SK-N-SH (cell line): ENCODE results near the gene CHRM5. TPM values are rescaled to one million over a fixed set of nuclear protein-coding genes. Genes with fewer than 3 reads are reported as not detected.

ENCODE experiments used
- CTCF ChIA-PET: fragments of 300-600, 350-600 bp; formaldehyde crosslinking; extraction: SDS; loops from one replicate; lab custom pipeline; 2021; lab: Yijun Ruan, JAX
- POLR2A ChIA-PET: fragments of 350-600 bp; sonication (Branson Sonifier 250); formaldehyde crosslinking; extraction: SDS; loops from one replicate; lab custom pipeline; 2020; ENCODE audit warnings: antibody characterized with exemption, inconsistent platforms; lab: Yijun Ruan, JAX
- DNase-seq: peaks from one replicate; pipeline ENCODE4 v3.0.0; 2012
- H2AFZ ChIP-seq: fragments of 200-600 bp; sonication (generic); 2 replicates; pipeline ENCODE4 v1.8.1; 2016; ENCODE audit warnings: antibody characterized with exemption, mild to moderate bottlenecking, low read depth
- H3F3A ChIP-seq: fragments of 200-600 bp; sonication (generic); replicated peaks from 2 replicates; pipeline ENCODE3; 2016; ENCODE audit warnings: antibody characterized with exemption, mild to moderate bottlenecking; ENCODE audit not compliant: insufficient read depth
- H3K27ac ChIP-seq, 2 experiments: fragments of 200-500 bp in 1 of 2; fragments of 200-600 bp in 1 of 2; sonication (Bioruptor generic) in 1 of 2; sonication (generic), shearing (Covaris generic) in 1 of 2; 2 replicates each; pipeline versions ENCODE4 v1.5.1 to v1.6.1; 2014 to 2016; ENCODE audit warnings: low read depth in 2 of 2, inconsistent platforms in 1 of 2, low read length in 1 of 2, mild to moderate bottlenecking in 1 of 2, mixed read lengths in 1 of 2
- H3K27me3 ChIP-seq: fragments of 200-600 bp; sonication (generic), shearing (Covaris generic); 2 replicates; pipeline ENCODE4 v1.6.1; 2016; ENCODE audit warnings: mixed run types; ENCODE audit not compliant: insufficient read depth
- H3K36me3 ChIP-seq, 2 experiments: fragments of 200-500 bp in 1 of 2; fragments of 200-600 bp in 1 of 2; sonication (Bioruptor generic) in 1 of 2; sonication (generic) in 1 of 2; replicated peaks in 1 of 2; 2 replicates each; pipeline versions ENCODE3 to v1.5.1; 2014 to 2016; ENCODE audit warnings: low read length in 1 of 2, mild to moderate bottlenecking in 1 of 2; ENCODE audit not compliant: insufficient read depth in 2 of 2, control insufficient read depth in 1 of 2
- H3K4me1 ChIP-seq, 2 experiments: fragments of 200-500 bp in 1 of 2; fragments of 200-600 bp in 1 of 2; sonication (Bioruptor generic) in 1 of 2; sonication (generic), shearing (Covaris generic) in 1 of 2; 2 replicates each; pipeline versions ENCODE4 v1.5.1 to v1.6.1; 2014 to 2016; ENCODE audit warnings: low read depth in 1 of 2, low read length in 1 of 2, mixed run types in 1 of 2; ENCODE audit not compliant: insufficient read depth in 2 of 2, control insufficient read depth in 1 of 2
- H3K4me2 ChIP-seq: fragments of 200-600 bp; sonication (generic), shearing (Covaris generic); 2 replicates; pipeline ENCODE4 v1.6.1; 2017; ENCODE audit warnings: mixed run types
- H3K4me3 ChIP-seq, 2 experiments: fragments of 200-500 bp in 1 of 2; fragments of 200-600 bp in 1 of 2; sonication (Bioruptor generic) in 1 of 2; sonication (generic), shearing (Covaris generic) in 1 of 2; 2 replicates each; pipeline versions ENCODE4 v1.5.1 to v1.8.1; 2014 to 2016; ENCODE audit warnings: low read depth in 2 of 2, inconsistent platforms in 1 of 2, low read length in 1 of 2, mild to moderate bottlenecking in 1 of 2, mixed read lengths in 1 of 2, moderate library complexity in 1 of 2
- H3K79me2 ChIP-seq: fragments of 200-600 bp; sonication (generic); 2 replicates; pipeline ENCODE4 v1.8.1; 2017; ENCODE audit warnings: mild to moderate bottlenecking; ENCODE audit not compliant: insufficient read depth
- H3K9ac ChIP-seq: fragments of 200-600 bp; sonication (generic); 2 replicates; pipeline ENCODE4 v1.6.1; 2017; ENCODE audit warnings: mixed run types
- H3K9me2 ChIP-seq: fragments of 200-600 bp; sonication (generic); 2 replicates; pipeline ENCODE4 v1.6.1; 2017; ENCODE audit warnings: mixed run types
- H3K9me3 ChIP-seq: fragments of 200-600 bp; sonication (generic); 2 replicates; pipeline ENCODE4 v1.6.1; 2017; ENCODE audit warnings: mixed run types, mild to moderate bottlenecking, moderate library complexity
- H4K20me1 ChIP-seq: fragments of 200-600 bp; sonication (generic); 2 replicates; pipeline ENCODE4 v1.6.1; 2017; ENCODE audit warnings: mild to moderate bottlenecking, mixed run types; ENCODE audit not compliant: insufficient read depth
- EZH2phosphoT487 ChIP-seq: fragments of 200-600 bp; sonication (generic); IDR thresholded peaks from 2 replicates; pipeline ENCODE4 v1.6.1; 2017; ENCODE audit warnings: low read depth, mixed run types, mild to moderate bottlenecking, antibody characterized with exemption, moderate library complexity, borderline replicate concordance
- FOXJ3 ChIP-seq: sonication (generic); formaldehyde crosslinking; IDR thresholded peaks from 2 replicates; pipeline ENCODE4 v1.5.1; 2020; ENCODE audit warnings: mild to moderate bottlenecking, missing genetic modification reagents
- FOXM1 ChIP-seq: IDR thresholded peaks from 2 replicates; pipeline ENCODE4 v1.4.0; 2012; ENCODE audit warnings: low read depth, mild to moderate bottlenecking
- JUND ChIP-seq: IDR thresholded peaks from 2 replicates; pipeline ENCODE4 v1.4.0; 2012
- NFIC ChIP-seq: IDR thresholded peaks from 2 replicates; pipeline ENCODE4 v1.4.0; 2012; ENCODE audit warnings: borderline replicate concordance
- POLR2AphosphoS5 ChIP-seq: IDR thresholded peaks from 2 replicates; pipeline ENCODE4 v1.6.1; 2012; ENCODE audit warnings: low read depth, low read length
- RAD21 ChIP-seq: IDR thresholded peaks from 2 replicates; pipeline ENCODE4 v1.6.1; 2012; ENCODE audit warnings: mild to moderate bottlenecking, low read length
- SMC3 ChIP-seq: IDR thresholded peaks from 2 replicates; pipeline ENCODE4 v1.6.1; 2012; ENCODE audit warnings: low read depth, low read length, improper control_type of control experiment
- TEAD4 ChIP-seq: IDR thresholded peaks from 2 replicates; pipeline ENCODE4 v1.4.0; 2012; ENCODE audit warnings: mild to moderate bottlenecking, borderline replicate concordance; ENCODE audit not compliant: insufficient read depth
- WGBS: methylation state at CpG from one replicate; pipeline ENCODE4 v1.1.6; 2017; ENCODE audit warnings: low lambda C conversion rate; 5-methylcytosine and 5-hydroxymethylcytosine counted together
- polyA plus RNA-seq, 3 experiments: library from polyadenylated mRNA; depleted of rRNA; stranded (reverse); fragments of >200 nt; gene quantifications; 2 replicates each; pipeline ENCODE4 v1.2.3, GENCODE V29; 2012
- TF ChIP-seq, protein P1 (sequence below): IDR thresholded peaks from 2 replicates; pipeline ENCODE4; 2012
- TF ChIP-seq, protein P2 (sequence below): IDR thresholded peaks from 2 replicates; pipeline ENCODE4 v1.4.0; 2012; ENCODE audit warnings: low read depth, borderline replicate concordance
- TF ChIP-seq, protein P3 (sequence below): fragments of 150-350 bp; IDR thresholded peaks from 2 replicates; pipeline ENCODE4 v1.6.1; 2016; ENCODE audit warnings: mild to moderate bottlenecking, low read depth, low read length
- TF ChIP-seq, protein P4 (sequence below): IDR thresholded peaks from 2 replicates; pipeline ENCODE4 v1.4.0; 2012; ENCODE audit warnings: low read depth
- TF ChIP-seq, protein P5 (sequence below): fragments of 150-350 bp; IDR thresholded peaks from 2 replicates; pipeline ENCODE4 v1.6.1; 2017; ENCODE audit warnings: antibody characterized with exemption, low read length, low read depth, borderline replicate concordance

CHRM5 gene
- polyA plus RNA-seq, 1 of the 3 experiments (the other 2 are of a cell fraction) = 0.03 TPM

DNA sequence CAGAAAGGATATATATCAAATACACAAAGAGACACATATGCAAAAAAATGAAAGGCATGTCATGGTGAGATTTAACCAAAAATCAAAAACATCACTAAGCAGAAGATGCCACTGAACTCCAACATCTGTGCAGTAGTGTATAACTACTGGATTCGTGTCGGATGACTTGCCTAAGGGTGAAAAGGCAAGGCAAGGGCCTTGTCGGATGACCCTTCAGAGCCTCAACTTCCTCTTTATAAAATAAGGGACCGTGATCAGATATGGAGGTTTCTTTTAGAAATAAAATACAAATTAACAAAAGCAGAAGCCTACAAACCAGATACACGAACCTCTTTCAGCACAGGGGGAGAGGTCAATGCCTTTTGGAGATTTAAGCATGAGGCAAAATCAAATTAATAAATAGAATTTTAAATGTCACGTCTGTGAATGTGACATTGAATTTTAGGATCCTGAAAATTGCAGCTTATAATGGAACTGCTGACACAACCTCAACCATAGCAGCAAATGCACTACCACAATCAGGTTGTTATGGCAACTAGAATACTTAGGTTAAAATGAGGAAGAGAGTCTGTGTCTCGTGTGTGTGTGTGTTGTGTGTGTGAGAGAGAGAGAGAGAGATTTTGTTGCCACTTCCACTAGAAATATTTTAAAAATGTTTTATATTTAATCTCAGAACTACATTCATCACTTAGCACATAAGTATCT is 8.3 kb upstream of the CHRM5 start (continued):
- TF ChIP-seq FOXJ3 (CRISPR knock-in tag) (no peak), JUND (no peak), POLR2AphosphoS5 (no peak)

DNA sequence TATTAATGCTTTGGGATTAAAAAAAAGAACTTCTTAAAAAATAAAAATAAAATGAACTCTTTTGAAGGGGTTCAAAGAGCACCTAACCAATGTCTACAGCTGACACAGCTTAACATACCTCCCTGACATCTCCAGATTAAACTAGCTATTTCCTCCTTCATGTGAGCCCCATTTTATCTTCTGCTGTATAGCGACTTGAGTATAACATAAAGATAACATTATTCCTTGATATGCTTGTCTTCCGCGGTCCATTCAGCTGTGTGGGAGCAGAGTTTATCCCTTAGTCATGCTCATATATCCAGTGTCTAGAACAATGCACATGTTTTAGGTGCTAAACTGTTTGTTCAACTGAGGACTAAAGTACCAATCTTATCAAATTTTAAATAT is 7.8 kb upstream of the CHRM5 start:
- Histone ChIP-seq H3K9me3 (no peaks in the 10 kb centered on the region), H3K4me2 (no peak overlapping the region), H3K4me3 (no peak overlapping the region), H3K27ac (no peak overlapping the region), H3K4me1 (peaks cover 0 to 4% of the 10 kb centered on the region in 2 experiments; a peak in 2 of 4 replicates), H3K36me3 (no peaks in the 10 kb centered on the region), H3K27me3 (no peaks in the 10 kb centered on the region), H3K9me2 (no peaks in the 10 kb centered on the region), H3K9ac (no peak overlapping the region), H3F3A (no peaks in the 10 kb centered on the region), H4K20me1 (no peaks in the 10 kb centered on the region), H3K79me2 (no peaks in the 10 kb centered on the region), H2AFZ (no peak overlapping the region)
- WGBS = 94% methylated on average over 3 of the region's 3 CpGs
- DNase-seq = no peak
- ChIA-PET POLR2A (no interaction called here), CTCF (interaction anchor here (3.7 kb wide), 1 partner anchor 224 kb away, joined by 26 read pairs; no protein-coding TSS in a partner anchor)
- TF ChIP-seq NFIC (no peak), RAD21 (no peak), FOXJ3 (CRISPR knock-in tag) (no peak), EZH2phosphoT487 (no peak), POLR2AphosphoS5 (no peak), TEAD4 (no peak)
- TF ChIP-seq, protein P1, sequence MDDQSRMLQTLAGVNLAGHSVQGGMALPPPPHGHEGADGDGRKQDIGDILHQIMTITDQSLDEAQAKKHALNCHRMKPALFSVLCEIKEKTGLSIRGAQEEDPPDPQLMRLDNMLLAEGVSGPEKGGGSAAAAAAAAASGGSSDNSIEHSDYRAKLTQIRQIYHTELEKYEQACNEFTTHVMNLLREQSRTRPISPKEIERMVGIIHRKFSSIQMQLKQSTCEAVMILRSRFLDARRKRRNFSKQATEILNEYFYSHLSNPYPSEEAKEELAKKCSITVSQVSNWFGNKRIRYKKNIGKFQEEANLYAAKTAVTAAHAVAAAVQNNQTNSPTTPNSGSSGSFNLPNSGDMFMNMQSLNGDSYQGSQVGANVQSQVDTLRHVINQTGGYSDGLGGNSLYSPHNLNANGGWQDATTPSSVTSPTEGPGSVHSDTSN = no peak

DNA sequence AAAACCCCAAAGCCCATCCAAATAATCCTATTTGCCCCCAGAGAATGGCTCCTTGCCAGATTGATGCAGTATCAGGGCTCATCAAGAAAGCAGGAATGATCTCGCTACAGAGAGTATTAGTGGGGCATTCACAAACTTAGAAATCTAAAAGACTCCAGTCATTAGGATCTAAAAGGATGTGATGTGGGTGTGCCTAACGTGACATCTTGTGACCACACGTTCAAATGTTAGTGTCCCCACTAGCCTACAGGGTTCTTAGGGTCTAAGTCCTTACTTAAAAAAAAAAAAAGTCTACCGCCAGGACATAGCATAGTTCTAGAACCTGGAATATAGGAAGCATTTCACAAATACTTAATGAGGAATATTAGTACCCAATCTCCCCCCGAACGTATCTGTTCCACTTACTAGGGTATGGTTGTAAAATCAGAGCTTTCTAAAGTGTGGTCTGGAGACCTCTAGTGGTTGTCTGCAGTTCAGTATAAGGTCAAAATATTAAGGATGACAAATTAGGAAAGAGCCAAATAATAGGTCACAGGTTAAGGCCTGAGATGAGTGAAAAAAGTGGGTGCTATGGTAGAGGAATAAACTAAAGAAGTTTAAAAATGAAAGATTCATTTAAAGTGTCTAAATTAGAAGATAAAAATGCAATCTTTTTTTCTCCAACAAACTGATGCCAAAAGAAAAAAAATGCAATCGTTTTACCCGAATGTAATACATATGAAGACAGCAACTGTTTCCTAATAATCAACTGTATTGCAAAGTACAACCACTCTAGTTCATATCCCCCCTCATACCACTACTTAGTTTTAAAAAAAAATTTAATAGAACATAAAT is 4.2 kb upstream of the CHRM5 start:
- Histone ChIP-seq H3K27ac (no peak overlapping the region), H2AFZ (no peak overlapping the region), H4K20me1 (no peaks in the 10 kb centered on the region), H3K4me1 (no peaks in the 10 kb centered on the region; a peak in 1 of 4 replicates), H3K9ac (no peak overlapping the region), H3F3A (no peaks in the 10 kb centered on the region), H3K4me2 (no peak overlapping the region), H3K27me3 (no peaks in the 10 kb centered on the region), H3K36me3 (no peaks in the 10 kb centered on the region), H3K9me3 (no peaks in the 10 kb centered on the region), H3K9me2 (no peaks in the 10 kb centered on the region), H3K79me2 (no peaks in the 10 kb centered on the region), H3K4me3 (no peak overlapping the region; a peak in 1 of 4 replicates)
- ChIA-PET POLR2A (no interaction called here), CTCF (interaction anchor here (0.6 to 4.6 kb wide), 22 partner anchors 9 to 1242 kb away, joined by 3 to 87 read pairs (median 4); no protein-coding TSS in a partner anchor)
- 67% methylated on average over 8 of the region's 8 CpGs for whole genome bisulfite sequencing
- peak; percentile 47 for DNase-seq
- TF ChIP-seq, protein P2, sequence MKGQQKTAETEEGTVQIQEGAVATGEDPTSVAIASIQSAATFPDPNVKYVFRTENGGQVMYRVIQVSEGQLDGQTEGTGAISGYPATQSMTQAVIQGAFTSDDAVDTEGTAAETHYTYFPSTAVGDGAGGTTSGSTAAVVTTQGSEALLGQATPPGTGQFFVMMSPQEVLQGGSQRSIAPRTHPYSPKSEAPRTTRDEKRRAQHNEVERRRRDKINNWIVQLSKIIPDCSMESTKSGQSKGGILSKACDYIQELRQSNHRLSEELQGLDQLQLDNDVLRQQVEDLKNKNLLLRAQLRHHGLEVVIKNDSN = no peak
- TF ChIP-seq FOXJ3 (CRISPR knock-in tag) (no peak), POLR2AphosphoS5 (no peak), FOXM1 (no peak), SMC3 (peak; percentile 59)
- TF ChIP-seq, protein P3, sequence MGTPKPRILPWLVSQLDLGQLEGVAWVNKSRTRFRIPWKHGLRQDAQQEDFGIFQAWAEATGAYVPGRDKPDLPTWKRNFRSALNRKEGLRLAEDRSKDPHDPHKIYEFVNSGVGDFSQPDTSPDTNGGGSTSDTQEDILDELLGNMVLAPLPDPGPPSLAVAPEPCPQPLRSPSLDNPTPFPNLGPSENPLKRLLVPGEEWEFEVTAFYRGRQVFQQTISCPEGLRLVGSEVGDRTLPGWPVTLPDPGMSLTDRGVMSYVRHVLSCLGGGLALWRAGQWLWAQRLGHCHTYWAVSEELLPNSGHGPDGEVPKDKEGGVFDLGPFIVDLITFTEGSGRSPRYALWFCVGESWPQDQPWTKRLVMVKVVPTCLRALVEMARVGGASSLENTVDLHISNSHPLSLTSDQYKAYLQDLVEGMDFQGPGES = no peak
- TF ChIP-seq, protein P4, sequence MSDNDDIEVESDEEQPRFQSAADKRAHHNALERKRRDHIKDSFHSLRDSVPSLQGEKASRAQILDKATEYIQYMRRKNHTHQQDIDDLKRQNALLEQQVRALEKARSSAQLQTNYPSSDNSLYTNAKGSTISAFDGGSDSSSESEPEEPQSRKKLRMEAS = no peak
- TF ChIP-seq, protein P5, sequence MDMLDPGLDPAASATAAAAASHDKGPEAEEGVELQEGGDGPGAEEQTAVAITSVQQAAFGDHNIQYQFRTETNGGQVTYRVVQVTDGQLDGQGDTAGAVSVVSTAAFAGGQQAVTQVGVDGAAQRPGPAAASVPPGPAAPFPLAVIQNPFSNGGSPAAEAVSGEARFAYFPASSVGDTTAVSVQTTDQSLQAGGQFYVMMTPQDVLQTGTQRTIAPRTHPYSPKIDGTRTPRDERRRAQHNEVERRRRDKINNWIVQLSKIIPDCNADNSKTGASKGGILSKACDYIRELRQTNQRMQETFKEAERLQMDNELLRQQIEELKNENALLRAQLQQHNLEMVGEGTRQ = no peak
